ENCODE results near the gene DNAJC4.

- TF ChIP-seq, protein P1, sequence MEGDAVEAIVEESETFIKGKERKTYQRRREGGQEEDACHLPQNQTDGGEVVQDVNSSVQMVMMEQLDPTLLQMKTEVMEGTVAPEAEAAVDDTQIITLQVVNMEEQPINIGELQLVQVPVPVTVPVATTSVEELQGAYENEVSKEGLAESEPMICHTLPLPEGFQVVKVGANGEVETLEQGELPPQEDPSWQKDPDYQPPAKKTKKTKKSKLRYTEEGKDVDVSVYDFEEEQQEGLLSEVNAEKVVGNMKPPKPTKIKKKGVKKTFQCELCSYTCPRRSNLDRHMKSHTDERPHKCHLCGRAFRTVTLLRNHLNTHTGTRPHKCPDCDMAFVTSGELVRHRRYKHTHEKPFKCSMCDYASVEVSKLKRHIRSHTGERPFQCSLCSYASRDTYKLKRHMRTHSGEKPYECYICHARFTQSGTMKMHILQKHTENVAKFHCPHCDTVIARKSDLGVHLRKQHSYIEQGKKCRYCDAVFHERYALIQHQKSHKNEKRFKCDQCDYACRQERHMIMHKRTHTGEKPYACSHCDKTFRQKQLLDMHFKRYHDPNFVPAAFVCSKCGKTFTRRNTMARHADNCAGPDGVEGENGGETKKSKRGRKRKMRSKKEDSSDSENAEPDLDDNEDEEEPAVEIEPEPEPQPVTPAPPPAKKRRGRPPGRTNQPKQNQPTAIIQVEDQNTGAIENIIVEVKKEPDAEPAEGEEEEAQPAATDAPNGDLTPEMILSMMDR (conservative IDR thresholded peaks at IDR 0.05; ENCODE audit: low read length): no peak
- TF ChIP-seq EZH2phosphoT487 (IDR thresholded peaks at IDR 0.05; ENCODE audit: borderline replicate concordance): no peak
Measured at GRCh38 chr11:64259533-64260067, 29.3 kb downstream of the DNAJC4 start.
